GM19324 (cell line): Measurements from ENCODE around the gene PIGC.

Source experiments
- ATAC-seq: cut with Tn5 transposase; IDR thresholded peaks from one replicate; pipeline ENCODE4 v1.9.1; 2021; ENCODE audit warnings: mild to moderate bottlenecking, moderate library complexity; ENCODE audit not compliant: unreplicated experiment, low FRiP score

The PIGC gene

DNA sequence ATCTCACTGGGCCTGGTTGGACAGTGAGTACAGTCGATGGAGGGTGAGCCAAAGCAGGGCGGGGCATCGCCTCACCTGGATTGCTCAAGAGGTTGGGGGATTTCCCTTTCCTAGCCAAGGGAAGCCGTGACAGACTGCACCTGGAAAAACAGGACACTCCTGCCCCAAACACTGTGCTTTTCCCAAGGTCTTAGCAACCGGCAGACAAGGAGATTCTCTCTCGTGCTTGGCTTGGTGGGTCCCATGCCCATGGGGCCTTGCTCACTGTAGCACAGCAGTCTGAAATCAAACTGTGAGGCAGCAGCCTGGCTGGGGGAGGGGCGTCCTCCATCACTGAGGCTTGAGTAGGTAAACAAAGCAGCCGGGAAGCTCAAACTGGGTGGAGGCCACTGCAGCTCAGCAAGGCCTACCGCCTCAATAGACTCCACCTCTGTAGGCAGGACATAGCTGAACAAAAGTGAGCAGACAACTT is 12.1 kb downstream of the PIGC start:
- ATAC-seq, result no peak

DNA sequence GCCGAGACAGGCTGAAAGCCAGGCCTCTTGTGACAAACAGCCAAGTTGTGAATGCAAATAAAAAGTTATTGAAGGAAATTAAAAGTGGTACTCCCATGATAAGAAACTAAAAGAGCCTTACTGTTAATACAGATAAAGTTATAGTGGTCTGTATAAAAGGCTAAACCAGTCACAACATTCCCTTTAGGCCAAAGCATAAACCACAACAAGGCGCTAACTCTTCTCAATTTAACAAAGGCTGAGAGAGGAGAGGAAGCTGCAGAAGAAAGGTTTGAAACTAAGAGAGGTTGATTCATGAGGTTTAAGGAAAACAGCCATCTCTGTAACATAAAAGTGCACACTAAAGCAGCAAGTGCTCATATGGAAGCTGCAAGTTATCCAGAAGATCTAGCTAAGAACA is 12.7 kb downstream of the PIGC start:
- ATAC-seq, result no peak

DNA sequence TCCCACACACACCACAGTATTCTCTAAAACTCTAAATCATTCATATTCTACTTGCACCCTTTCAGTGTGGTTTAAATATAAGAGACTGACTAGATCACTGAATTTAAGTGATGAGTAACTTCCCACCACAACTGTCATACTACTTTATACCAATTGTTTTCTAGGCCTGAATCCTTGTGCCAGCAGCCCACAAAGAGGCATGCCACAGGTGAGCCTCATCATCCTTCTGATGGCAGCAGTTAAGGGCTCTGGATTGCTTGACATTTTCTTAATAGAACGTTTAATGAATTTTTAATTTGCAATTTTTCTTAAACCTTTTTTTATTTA is 13.8 kb downstream of the PIGC start:
- ATAC-seq, result no peak

DNA sequence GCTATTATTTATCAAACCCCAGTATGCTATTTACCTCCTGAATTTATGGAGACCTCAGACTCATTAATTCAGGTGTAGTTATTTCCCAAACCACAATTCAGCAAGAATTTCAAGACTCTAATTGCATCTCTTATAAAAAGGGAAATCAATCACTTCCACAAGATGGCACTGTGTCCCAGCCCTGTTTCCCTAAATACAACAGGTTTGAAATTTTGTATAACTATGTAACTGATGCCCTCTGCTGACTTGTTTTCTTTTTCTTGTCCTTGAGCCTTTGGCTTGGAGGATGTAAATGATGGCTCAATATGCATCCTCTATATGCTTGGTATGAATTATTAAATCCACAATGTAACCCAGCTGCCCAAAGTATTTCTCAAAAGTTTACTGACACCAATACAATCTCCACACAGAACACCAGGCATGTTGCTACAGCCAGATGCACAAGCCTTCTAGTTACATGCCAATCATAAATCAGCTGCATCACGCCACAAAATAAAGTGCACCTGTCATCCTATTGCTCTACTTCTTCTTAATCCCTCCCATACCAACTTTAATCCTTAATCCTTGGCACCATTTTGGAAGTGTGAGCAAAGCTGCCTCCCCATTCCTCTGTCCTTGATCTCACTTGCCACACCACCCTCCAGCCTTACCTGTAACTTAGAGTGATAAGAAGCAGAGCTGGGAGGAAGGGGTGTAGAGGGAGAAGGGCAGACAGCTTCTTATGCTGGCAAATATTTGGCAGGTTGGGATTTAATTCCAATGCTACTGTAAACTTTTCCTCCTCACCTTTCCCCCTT is 14.3 kb downstream of the PIGC start:
- no peak for ATAC-seq

DNA sequence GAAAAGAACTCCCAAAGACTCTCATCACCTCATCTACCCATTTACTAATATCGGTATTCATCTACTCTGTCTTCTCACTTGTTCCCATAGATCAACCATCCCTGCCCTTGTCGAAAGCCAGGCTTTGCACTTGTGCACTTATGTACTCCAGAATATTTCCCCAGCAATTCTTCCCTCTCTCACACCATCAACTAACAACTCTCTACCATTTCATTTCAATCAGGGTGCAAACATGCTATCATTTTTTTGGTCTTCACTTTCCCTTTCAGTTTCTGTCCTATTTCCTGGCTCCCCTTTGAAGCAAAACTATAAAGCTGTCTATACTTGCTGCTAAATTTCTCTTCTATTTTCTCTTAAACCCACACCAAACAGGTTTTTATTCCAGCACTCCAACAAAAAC is 16.7 kb downstream of the PIGC start:
- ATAC-seq, result no peak

DNA sequence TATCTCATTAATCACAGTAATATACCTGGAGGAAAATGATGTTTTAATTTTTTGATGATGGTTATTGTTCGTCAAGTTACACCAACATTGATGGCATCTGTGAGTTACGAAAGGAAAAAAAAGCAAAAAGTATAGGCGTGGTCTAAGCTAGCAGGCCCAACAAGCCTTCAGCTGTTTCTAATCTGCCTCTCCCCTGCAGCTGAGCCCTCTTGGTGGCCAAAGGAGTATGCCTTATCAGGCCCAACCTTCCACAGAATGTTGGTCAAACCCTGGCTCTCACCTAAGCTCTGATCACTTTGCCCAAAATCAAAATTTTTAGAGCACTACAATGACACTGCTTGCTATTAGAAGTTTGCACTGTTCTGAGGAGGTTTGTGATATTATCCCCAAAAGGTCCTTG is 18.5 kb downstream of the PIGC start:
- ATAC-seq, result no peak

DNA sequence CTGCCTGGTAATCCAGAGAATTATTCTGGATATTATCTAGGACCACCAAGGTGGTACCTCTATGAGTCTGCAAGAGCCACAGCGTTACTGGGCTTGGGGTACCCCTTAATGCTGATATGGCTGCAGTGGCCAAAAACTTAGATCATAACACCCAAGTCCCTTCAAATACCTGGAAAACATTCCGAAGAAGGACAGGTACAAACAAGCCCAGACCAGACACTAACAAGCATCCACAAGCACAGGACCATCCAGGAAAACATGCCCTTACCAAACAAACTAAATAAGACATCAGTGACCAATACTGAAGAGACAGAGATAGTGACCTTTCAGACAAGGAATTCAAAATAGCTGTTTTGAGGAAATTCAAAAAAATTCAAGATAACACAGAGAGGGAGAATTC is 20.5 kb downstream of the PIGC start:
- no peak for ATAC-seq

DNA sequence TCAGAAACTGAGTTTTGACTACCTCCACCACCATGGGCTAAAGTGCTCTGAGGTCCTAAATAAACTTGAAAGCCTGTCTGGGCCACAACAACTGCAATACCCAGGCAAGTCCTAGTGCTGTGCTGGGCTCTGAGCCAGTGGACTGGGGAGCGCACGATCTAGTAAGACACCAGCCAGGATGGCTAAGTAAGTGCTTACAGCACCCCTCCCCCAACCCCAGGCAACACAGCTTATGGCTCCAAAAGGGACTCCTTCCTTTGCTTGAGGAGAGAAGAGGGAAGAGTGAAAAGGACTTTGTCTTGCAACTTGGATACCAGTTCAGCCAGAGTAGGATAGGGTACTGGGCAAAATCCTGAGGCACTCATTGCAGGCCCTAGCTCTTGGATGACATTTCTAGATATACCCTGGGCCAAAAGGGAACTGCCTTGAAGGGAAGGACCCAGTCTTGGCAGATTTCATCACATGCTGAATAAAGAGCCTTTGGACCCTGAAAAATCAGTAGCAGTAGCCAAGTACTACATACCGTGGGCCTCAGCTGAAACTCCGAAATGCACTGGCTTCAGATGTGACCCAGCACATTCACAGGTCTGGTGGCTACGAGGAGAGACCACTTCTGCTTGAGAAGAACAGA is 21.8 kb downstream of the PIGC start:
- no peak for ATAC-seq

DNA sequence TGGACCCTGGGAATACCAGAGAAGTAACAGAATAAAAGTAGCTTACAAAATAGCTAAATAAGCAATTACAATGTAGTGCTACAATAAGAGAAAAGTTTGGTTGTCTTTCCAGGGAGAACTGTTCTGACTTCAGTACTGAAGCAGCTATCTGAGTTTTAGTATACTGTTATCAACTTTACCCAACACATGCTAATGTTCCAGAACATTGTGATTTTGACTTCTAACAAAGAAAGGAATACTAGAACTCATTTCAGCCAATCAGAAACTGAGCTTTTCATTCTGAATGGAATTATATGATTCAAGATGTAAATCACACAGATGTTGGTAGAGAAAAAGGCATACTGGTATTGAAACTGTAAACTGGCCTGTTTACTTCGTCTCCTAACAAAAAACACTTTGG is 23.5 kb downstream of the PIGC start, which contains the start of gene C1orf105:
C1orf105 (plus strand) TSS at position 301 of the 400 bp plus-strand sequence. CDS start 201 bp downstream, outside the sequence.
- no peak for ATAC-seq

DNA sequence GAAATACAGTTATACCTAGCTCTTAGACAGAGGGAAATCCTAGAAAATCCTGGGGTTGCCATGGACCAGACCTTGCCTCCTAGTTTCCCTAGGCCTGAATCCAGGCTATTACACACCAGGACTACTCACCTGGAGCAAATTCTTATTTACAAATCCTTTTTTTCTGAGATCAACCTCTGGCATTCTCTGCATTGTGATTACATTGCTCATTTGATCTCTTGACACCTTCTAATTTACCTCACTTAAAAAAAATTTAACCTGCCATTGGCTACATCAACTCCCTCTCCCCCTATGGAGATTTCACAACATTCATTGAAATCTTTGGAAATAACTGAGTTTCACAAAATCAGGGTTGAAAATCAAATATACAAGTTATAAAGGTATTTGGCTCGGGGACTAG is 26.3 kb downstream of the PIGC start:
- ATAC-seq, result no peak

DNA sequence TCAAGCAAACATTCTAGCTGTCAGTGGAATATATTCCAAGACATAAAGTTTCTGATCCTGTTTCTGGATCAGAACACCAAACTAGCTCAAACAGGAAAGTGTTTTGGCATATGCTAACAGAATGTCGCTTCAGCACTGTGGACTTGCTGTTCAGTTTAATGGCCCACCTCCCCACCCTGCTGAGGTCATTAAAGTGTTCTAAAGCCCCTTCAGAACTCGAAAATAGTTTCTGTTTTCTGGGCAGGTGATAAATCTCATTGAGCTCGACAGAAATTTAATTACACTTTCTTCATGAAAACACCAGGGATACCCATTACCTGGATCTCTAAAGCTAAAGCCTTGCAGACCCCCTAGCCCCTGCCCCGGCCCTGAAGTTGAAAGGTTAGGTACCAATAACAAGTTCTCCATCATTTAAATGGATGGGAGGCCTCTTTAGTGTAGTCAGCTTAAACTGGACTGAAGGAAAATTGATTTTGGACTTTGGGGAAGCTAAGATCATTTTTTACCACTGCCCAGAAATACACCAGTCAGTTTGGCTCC is 27.3 kb downstream of the PIGC start:
- ATAC-seq, result no peak

DNA sequence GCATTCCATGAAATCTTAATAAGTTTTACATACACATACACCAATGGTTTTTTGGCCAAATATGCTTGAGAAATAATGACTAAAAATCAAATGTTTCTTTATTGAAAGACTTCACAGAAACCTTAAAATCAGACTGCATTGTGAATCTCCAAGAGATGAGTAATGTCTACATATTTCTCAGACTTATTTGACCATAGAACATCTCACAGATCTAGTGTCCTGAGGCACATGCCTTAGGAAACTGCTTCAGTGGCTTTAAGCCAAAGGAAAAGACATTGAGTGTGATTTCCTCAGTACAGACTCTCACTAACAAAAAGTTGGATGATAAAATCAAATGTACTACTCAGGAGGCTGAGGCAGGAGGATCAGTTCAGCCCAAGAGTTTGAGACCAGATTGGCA is 29.5 kb downstream of the PIGC start:
- no peak for ATAC-seq

DNA sequence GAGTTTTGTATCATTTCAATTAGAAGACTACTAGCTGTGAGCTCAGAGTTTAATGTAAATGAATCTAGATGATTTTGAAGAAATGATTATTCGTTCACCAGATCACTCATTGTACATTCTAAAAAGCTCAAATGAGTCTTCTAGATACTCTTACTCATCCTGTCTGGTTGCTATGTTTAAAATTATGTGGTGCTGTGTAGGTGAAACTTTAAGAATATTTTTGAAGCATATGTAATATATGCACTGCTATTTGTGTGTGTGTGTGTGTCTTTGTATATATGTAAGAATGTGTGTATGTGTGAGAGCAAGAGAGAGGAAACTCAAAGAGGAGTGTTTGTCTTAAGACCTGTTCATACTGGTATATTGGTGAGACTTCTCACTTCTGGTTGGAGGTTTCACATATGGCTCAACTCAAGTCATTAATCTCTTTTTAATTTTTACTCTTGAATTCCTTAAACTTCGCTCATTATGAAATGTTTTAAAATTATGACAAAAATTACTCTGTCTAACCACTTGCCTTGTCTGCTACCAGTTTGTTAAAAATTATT is 32.0 kb downstream of the PIGC start:
- no peak for ATAC-seq

DNA sequence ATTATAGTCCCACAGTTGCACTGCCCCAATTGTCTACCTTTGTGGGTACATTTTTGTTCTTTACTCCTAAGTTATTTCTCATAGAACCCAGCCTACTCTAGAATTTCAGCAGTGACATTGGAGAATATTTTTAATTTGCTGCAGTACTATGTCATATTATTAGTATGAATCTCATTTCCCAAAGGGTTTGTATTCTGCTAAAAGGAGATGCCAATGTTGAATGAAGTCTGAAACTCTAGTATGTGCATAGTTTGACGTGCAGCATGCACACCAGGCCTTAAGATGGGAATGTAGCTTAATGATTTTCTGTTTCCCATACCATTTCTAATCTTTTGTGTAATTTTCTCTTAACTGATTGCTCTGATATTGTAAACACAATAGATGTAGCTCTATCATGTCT is 33.8 kb downstream of the PIGC start:
- ATAC-seq, result no peak

DNA sequence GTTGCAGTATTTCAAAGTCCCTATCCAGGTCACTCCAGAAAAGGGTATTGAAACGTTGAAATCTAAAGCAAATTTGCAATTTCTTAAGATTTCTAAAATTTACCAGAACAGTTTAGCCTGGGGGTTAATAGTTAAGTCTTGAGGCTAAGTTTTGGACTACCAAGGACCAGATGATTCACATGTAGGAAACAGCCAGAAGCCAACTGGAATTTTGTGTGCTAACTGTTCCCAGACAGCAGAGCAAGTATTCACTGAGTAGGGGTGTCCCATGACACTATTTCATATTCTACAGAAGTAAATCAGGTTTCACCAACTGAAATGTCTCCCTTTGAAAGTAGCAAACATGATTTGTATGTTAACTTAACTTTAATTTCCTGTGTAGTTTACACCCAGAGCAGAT is 34.9 kb downstream of the PIGC start:
- no peak for ATAC-seq

DNA sequence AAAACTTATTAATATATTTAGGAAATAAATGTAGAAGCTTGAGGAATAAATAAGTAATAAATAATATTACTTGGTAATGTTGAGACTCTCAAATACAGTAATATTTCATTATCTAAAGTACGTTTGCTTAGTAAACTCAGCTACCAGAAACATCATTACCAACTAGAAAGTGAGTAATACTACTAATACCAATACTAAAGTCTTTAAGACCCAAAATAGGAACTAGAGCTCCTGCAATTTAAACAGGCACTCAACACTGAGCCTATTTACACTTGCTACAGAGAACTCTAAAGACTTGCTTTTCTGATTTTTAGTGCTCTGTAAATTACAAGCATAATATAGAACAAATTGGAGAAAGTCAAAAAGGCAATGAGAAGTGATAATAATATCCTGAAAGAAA is 36.9 kb downstream of the PIGC start:
- ATAC-seq, result no peak

DNA sequence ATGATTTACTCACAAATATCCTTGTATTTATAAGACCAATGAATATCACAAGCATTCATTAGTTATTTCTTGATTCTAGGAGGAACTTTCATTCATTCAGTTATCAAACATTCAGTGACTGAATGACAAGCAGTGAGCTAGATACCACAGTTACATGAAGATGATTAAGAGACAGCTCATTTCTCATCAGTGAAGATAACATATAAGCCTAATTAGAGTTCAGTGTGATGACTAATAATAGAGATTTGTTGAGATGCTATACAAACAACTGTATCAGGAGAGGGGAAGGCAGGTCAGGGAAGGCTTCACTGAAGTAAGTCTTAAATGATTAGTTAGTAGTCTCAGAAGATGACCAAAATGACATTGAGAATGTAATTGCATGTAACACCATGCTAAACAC is 38.0 kb downstream of the PIGC start:
- ATAC-seq, result no peak

DNA sequence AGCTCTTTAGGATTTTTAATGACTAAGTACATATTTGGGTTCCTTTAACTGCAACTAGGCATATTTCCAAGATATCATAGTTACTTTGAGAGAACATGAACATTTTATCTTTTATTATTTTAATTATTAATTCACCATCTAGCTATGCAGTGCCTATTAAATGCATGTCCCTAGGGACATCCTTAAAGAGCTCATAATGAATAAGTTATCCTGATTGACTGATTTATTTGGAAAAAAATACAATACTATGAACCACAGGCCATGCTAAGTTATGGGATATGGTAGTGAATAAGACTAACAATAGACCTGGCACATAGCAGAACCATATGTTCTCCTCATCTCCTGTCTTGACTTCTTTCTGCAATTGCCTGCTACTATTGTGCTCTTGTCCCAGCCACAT is 39.7 kb downstream of the PIGC start:
- ATAC-seq, result no peak

DNA sequence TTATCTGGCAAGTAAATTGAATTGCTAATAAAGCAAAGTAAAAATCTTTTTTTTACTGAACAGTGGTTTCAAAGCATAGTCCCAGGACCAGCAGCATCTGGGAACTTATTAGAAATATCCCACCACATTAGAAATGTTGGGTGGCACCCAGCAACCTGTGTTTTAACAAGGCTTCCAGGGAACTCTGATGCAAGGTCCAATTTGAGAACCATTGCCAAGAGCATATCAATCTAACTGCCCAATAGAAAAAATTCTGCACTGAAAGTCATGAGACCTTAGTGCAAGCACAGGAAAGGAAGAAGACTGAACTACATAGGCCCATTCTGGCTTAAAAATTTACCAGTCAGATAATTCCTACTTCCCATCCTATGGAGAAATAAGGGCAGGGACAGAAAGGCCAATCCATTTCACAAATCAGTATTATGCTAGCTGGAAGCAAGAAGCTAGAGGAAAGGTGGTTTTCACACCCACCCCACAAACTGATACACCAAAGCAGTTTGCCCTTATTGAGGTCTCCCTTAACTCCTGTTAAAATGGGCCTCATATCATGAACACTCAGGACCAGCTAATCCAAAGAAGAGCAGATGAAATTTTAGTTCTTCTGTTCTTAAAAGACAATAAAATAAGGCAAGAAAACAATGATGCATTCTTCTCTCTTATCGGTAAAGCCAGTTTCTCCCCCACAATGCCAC is 40.8 kb downstream of the PIGC start:
- no peak for ATAC-seq

DNA sequence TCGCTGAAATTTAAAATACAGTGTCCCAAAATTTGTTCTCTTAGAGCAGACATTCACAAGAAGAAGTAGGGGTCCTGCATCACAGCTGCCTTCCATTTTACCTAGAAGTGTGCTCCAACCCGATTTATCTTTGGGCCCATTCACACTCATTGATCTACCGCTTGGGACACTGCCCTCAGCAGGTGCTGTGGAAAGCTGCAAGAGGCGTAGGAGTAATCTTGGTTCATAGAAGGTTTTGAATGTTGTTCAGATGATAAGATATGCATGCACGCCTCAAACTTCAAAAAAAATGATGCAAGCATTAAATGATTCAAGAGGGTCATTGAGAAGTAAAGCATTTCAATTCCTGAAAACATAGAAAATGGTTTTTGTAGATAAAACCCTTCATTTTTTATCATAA is 42.0 kb downstream of the PIGC start:
- no peak for ATAC-seq

DNA sequence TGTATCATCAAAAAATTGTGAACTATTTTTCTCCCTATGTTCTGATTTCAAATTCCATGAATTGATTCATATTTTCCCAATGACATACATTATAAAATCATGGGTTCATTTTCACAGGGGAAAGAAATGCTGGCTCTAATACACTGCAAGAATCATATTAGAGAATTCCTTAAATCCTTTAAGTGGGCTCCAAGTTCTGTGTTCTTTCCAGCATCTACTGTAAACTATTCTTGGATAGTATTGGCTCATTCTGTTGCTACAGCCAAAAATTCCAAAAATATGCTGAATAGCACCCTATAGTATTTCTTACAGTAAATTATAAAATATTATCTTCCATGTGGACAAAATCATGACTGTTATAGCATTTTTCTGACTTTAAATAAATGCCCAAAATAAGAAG is 42.4 kb downstream of the PIGC start:
- ATAC-seq, result no peak
